Osteocyte (in vitro differentiated cells): Measurements from ENCODE around the gene PTX4. TPM values are rescaled to one million over a fixed set of nuclear protein-coding genes. Genes with fewer than 3 reads are reported as not detected.

Source experiments
- DNase-seq: peaks from one replicate; pipeline ENCODE4 v3.0.0; 2021; ENCODE audit warnings: mixed read lengths; ENCODE audit not compliant: unreplicated experiment; ENCODE audit errors: extremely low spot score
- H3K27ac Mint-ChIP-seq: one replicate; pipeline ENCODE4 v1.8.0; 2021; ENCODE audit warnings: mild to moderate bottlenecking, mixed read lengths; ENCODE audit not compliant: unreplicated experiment
- H3K27me3 Mint-ChIP-seq: one replicate; pipeline ENCODE4 v1.8.0; 2021; ENCODE audit warnings: mixed read lengths; ENCODE audit not compliant: unreplicated experiment
- H3K36me3 Mint-ChIP-seq: one replicate; pipeline ENCODE4 v1.8.0; 2021; ENCODE audit warnings: mixed read lengths; ENCODE audit not compliant: unreplicated experiment
- H3K4me1 Mint-ChIP-seq: one replicate; pipeline ENCODE4 v1.8.0; 2021; ENCODE audit warnings: mixed read lengths; ENCODE audit not compliant: unreplicated experiment
- H3K4me3 Mint-ChIP-seq: one replicate; pipeline ENCODE4 v1.8.0; 2021; ENCODE audit warnings: mild to moderate bottlenecking, moderate library complexity, mixed read lengths; ENCODE audit not compliant: unreplicated experiment
- H3K9me3 Mint-ChIP-seq: one replicate; pipeline ENCODE4 v1.8.0; 2021; ENCODE audit warnings: mixed read lengths; ENCODE audit not compliant: unreplicated experiment
- CTCF ChIP-seq: fragments of 200-600 bp; sonication (generic); IDR thresholded peaks from 2 replicates; pipeline ENCODE4 v1.5.0; 2021; ENCODE audit warnings: antibody characterized with exemption, mild to moderate bottlenecking, moderate library complexity
- total RNA-seq: library from RNA; stranded (reverse); gene quantifications from 2 replicates; pipeline ENCODE4 v1.2.1, GENCODE V29; 2021

Gene PTX4
- total RNA-seq, 1 donor from 2014 or later, result not detected

GRCh38 chr16:1534021-1535020, 45.6 kb upstream of the PTX4 start:
- TF ChIP-seq CTCF, result no peak
- H3K27me3 Mint-ChIP-seq, result no peaks in the 10 kb centered on the region
- DNase-seq, result no peak
- no peaks in the 10 kb centered on the region for H3K9me3 Mint-ChIP-seq
- peak overlapping the region; percentile 86 for H3K27ac Mint-ChIP-seq
- H3K4me3 Mint-ChIP-seq, result peak overlapping the region; percentile 73
- H3K36me3 Mint-ChIP-seq, result peaks cover 10% of the 10 kb centered on the region
- H3K4me1 Mint-ChIP-seq, result peaks cover 62% of the 10 kb centered on the region

DNA sequence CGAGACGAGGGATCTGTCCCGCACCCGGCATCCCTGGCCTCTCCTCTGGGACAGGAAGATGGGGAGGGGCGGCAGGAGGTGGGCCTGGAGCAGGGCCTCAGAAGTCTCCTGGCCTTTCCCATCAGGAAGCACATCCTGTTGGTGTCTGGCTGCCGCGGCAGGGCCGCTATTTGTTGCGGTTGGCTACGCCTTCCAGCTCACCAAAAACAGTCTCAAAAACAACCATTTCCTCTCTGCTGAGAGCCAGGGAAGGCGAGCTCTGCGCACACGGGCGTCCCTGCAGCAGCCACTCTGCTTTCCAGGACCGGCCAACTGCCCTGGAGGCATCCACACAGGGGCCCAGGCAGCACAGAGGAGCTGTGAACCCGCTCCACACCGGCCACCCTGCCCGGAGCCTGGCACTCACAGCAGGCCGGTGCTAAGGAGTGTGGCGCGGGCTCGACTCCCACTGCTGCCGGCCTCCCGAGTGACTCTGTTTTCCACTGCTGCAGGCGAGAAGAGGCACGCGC, 44.8 kb upstream of the PTX4 start, which contains the start of gene TMEM204:
Gene TMEM204 (plus strand): TSS at position 224 of the 509 bp plus-strand sequence. CDS start 610 bp downstream, outside the sequence.
- Mint-ChIP-seq H3K4me1 (peaks cover 62% of the 10 kb centered on the region), H3K27ac (peak within 1 kb of the TSS; percentile 86), H3K36me3 (peaks cover 10% of the 10 kb centered on the region), H3K4me3 (peak within 1 kb of the TSS; percentile 73), H3K27me3 (no peaks in the 10 kb centered on the region), H3K9me3 (no peaks in the 10 kb centered on the region)
- TF ChIP-seq CTCF, result no peak
- DNase-seq, result no peak

GRCh38 chr16:1532771-1533170, 44.0 kb upstream of the PTX4 start:
- DNase-seq, result no peak
- Mint-ChIP-seq H3K9me3 (no peaks in the 10 kb centered on the region), H3K4me1 (peaks cover 65% of the 10 kb centered on the region), H3K27me3 (no peaks in the 10 kb centered on the region), H3K36me3 (peaks cover 8% of the 10 kb centered on the region), H3K4me3 (no peak overlapping the region), H3K27ac (peak overlapping the region; percentile 86)
- no peak for TF ChIP-seq CTCF

DNA sequence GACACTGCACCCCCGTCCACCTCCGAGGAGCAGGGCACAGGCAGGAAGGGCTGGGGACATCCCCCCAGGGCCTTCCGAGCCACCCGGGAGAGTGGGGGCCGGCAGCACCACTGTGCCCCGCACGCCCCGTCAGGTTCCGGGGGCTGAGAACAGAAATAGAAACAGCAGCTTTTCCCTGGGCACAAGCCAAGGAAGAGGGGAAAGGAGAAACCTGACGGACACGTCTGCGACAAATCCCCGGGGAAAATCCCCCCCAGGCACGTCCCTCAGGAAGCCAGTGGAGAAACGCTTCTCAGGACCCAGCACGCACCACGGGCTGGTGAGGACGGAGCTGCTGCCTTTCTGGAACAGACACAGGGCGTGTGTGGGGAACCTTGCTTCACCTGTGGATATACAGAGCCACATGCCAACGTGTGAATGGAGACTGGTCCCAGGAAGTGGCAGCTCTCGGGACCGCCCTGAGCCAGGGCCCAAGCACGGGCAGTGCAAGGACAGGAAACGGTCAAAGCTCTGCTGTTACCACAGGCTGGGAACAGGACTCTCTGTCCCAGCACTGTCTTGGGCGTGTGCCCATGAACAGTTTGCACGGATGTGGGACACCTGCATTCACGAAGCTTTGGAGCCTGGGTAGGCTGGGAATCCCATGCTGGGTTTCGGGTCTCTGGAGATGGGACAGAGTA, 43.5 kb upstream of the PTX4 start:
- Mint-ChIP-seq H3K36me3 (peaks cover 5% of the 10 kb centered on the region), H3K4me1 (peaks cover 65% of the 10 kb centered on the region), H3K4me3 (no peak overlapping the region), H3K9me3 (no peaks in the 10 kb centered on the region), H3K27me3 (no peaks in the 10 kb centered on the region), H3K27ac (peak overlapping the region; percentile 86)
- no peak for TF ChIP-seq CTCF
- DNase-seq, result no peak

GRCh38 chr16:1531638-1531910, 42.8 kb upstream of the PTX4 start:
- H3K4me3 Mint-ChIP-seq, result no peak overlapping the region
- H3K27me3 Mint-ChIP-seq, result no peaks in the 10 kb centered on the region
- peaks cover under 1% of the 10 kb centered on the region for H3K36me3 Mint-ChIP-seq
- TF ChIP-seq CTCF, result no peak
- H3K4me1 Mint-ChIP-seq, result peaks cover 61% of the 10 kb centered on the region
- H3K27ac Mint-ChIP-seq, result peak overlapping the region; percentile 86
- DNase-seq, result no peak
- no peaks in the 10 kb centered on the region for H3K9me3 Mint-ChIP-seq
